Fibroblast of lung (primary cell): ENCODE measurements around the gene NEGR1. TPM values are rescaled to one million over a fixed set of nuclear protein-coding genes. Genes with fewer than 3 reads are reported as not detected.

Experiments used
- DNase-seq, 2 donors: peaks; one replicate each; pipeline versions ENCODE4 v3.0.0 to v3.0.0-alpha.2; 2010; ENCODE audit warnings: low read depth in 2 of 2
- H2AFZ ChIP-seq: 2 replicates; pipeline ENCODE4 v1.5.1; 2012; ENCODE audit warnings: low read length, control low read depth, inconsistent platforms
- H3K27ac ChIP-seq: 2 replicates; pipeline ENCODE4 v1.5.1; 2011; ENCODE audit warnings: low read length, control low read depth; ENCODE audit not compliant: insufficient read depth
- H3K27me3 ChIP-seq: 2 replicates; pipeline ENCODE4 v1.5.1; 2011; ENCODE audit warnings: mild to moderate bottlenecking, low read length; ENCODE audit not compliant: control insufficient read depth, insufficient read depth
- H3K36me3 ChIP-seq: 2 replicates; pipeline ENCODE4 v1.5.1; 2011; ENCODE audit warnings: low read length; ENCODE audit not compliant: control insufficient read depth, insufficient read depth
- H3K4me1 ChIP-seq: 2 replicates; pipeline ENCODE4 v1.5.1; 2011; ENCODE audit warnings: low read length; ENCODE audit not compliant: control insufficient read depth, insufficient read depth; ENCODE audit errors: extremely low read depth
- H3K4me2 ChIP-seq: 2 replicates; pipeline ENCODE4 v1.5.1; 2011; ENCODE audit warnings: low read length, control low read depth; ENCODE audit not compliant: insufficient read depth; ENCODE audit errors: extremely low read depth
- H3K4me3 ChIP-seq, 4 experiments: fragments of 200-600 bp in 1 of 4; sonication (generic) in 1 of 4; replicated peaks in 1 of 4; 2 replicates each; pipeline ENCODE4 v1.5.1; 2011 to 2016; ENCODE audit warnings: low read length in 4 of 4, low read depth in 3 of 4, mild to moderate bottlenecking in 3 of 4, control low read depth in 2 of 4, inconsistent platforms in 1 of 4, mixed read lengths in 1 of 4; ENCODE audit not compliant: insufficient read depth in 1 of 4; ENCODE audit errors: control extremely low read depth in 1 of 4
- H3K79me2 ChIP-seq: 2 replicates; pipeline ENCODE4 v1.5.1; 2012; ENCODE audit warnings: mild to moderate bottlenecking, low read length, inconsistent platforms; ENCODE audit not compliant: control insufficient read depth, insufficient read depth
- H3K9ac ChIP-seq: 2 replicates; pipeline ENCODE4 v1.5.1; 2011; ENCODE audit warnings: mild to moderate bottlenecking, low read length, control low read depth; ENCODE audit not compliant: insufficient read depth
- H3K9me3 ChIP-seq: 2 replicates; pipeline ENCODE4 v1.5.1; 2012; ENCODE audit warnings: low read depth, low read length; ENCODE audit not compliant: control insufficient read depth, insufficient read depth
- H4K20me1 ChIP-seq: 2 replicates; pipeline ENCODE4 v1.5.1; 2011; ENCODE audit warnings: low read length; ENCODE audit not compliant: control insufficient read depth, insufficient read depth; ENCODE audit errors: extremely low read depth
- CTCF ChIP-seq, 2 donors: IDR thresholded peaks in 1 of 2; conservative IDR thresholded peaks in 1 of 2; 1 replicate in 1 of 2; 2 replicates in 1 of 2; pipeline ENCODE4 v1.5.1; 2011 to 2012; ENCODE audit warnings: low read length in 2 of 2, control low read depth in 1 of 2, inconsistent platforms in 1 of 2, low read depth in 1 of 2, mild to moderate bottlenecking in 1 of 2
- EZH2 ChIP-seq: IDR thresholded peaks from 2 replicates; pipeline ENCODE4 v1.5.1; 2012; ENCODE audit warnings: low read length, control low read depth, mild to moderate bottlenecking; ENCODE audit errors: missing control alignments
- polyA plus RNA-seq, 2 donors: library from polyadenylated mRNA; depleted of rRNA in 1 of 2; stranded (reverse) in 1 of 2; unstranded in 1 of 2; fragments of >200 nt; gene quantifications; 2 replicates each; pipeline ENCODE4 v1.2.1, GENCODE V29; 2011 to 2012; ENCODE audit warnings: missing spikeins in 1 of 2
- total RNA-seq: library from RNA; depleted of rRNA; stranded (reverse); fragments of >200 nt; gene quantifications from 2 replicates; pipeline ENCODE4 v1.2.1, GENCODE V29; 2014

NEGR1 gene
- total and polyA plus RNA-seq, 2 donors (not counting 1 experiment from before 2014, with no cell fraction given): 3.1 to 9.4 TPM

GRCh38 chr1:71861022-71861421, 421.3 kb downstream of the NEGR1 start:
- TF ChIP-seq CTCF (conservative IDR thresholded peaks at IDR 0.05 in 1 of 2, IDR thresholded peaks at IDR 0.05 in 1 of 2; ENCODE audit: low read depth in 1 of 2, low read length in 2 of 2): no peak
- Histone ChIP-seq H3K9me3 (no peaks in the 10 kb centered on the region), H3K4me2 (no peak overlapping the region), H3K27ac (no peak overlapping the region), H4K20me1 (no peaks in the 10 kb centered on the region), H3K4me1 (no peaks in the 10 kb centered on the region), H3K4me3 (no peak overlapping the region), H3K36me3 (no peaks in the 10 kb centered on the region), H3K27me3 (no peaks in the 10 kb centered on the region), H3K9ac (no peak overlapping the region), H3K79me2 (no peaks in the 10 kb centered on the region), H2AFZ (no peak overlapping the region)
- DNase-seq: peak; percentile 58

- Histone ChIP-seq H3K9me3 (no peaks in the 10 kb centered on the region), H3K4me1 (no peaks in the 10 kb centered on the region), H3K4me2 (no peak overlapping the region), H3K27ac (no peak overlapping the region), H3K9ac (no peak overlapping the region), H3K79me2 (no peaks in the 10 kb centered on the region), H3K36me3 (no peaks in the 10 kb centered on the region), H3K27me3 (no peaks in the 10 kb centered on the region), H2AFZ (no peak overlapping the region), H3K4me3 (no peak overlapping the region), H4K20me1 (no peaks in the 10 kb centered on the region)
- DNase-seq: no peak
- TF ChIP-seq EZH2 (no peak), CTCF (conservative IDR thresholded peaks at IDR 0.05 in 1 of 2, IDR thresholded peaks at IDR 0.05 in 1 of 2; ENCODE audit: low read depth in 1 of 2, low read length in 2 of 2) (no peak)
Measured at GRCh38 chr1:71859806-71860205, 422.5 kb downstream of the NEGR1 start.

- Histone ChIP-seq H3K36me3 (no peaks in the 10 kb centered on the region), H3K4me2 (no peak overlapping the region), H3K4me3 (no peak overlapping the region), H3K27me3 (no peaks in the 10 kb centered on the region), H3K9ac (no peak overlapping the region), H3K27ac (no peak overlapping the region), H3K79me2 (no peaks in the 10 kb centered on the region), H3K4me1 (no peaks in the 10 kb centered on the region), H2AFZ (no peak overlapping the region), H4K20me1 (no peaks in the 10 kb centered on the region), H3K9me3 (no peaks in the 10 kb centered on the region)
- TF ChIP-seq CTCF (conservative IDR thresholded peaks at IDR 0.05 in 1 of 2, IDR thresholded peaks at IDR 0.05 in 1 of 2; ENCODE audit: low read depth in 1 of 2, low read length in 2 of 2): no peak
- TF ChIP-seq EZH2: no peak
- peak in 1 of 2 donors; percentile 58 for DNase-seq
Measured at GRCh38 chr1:71857862-71858261, 424.5 kb downstream of the NEGR1 start.
